ENCODE results near the gene KIF18B.

The KIF18B gene

GRCh38 chr17:44919885-44920564 lies 27.5 kb downstream of the KIF18B start:
- peak in 1 of 4 experiments; percentile 43 for DNase-seq (ENCODE audit: low read depth in 4 of 4, low spot score in 1 of 4)

GRCh38 chr17:44919411-44919810 lies 28.2 kb downstream of the KIF18B start:
- no peak for DNase-seq (ENCODE audit: low read depth in 4 of 4, low spot score in 1 of 4)

- no peak for DNase-seq (ENCODE audit: low read depth in 4 of 4, low spot score in 1 of 4)
Measured at GRCh38 chr17:44918006-44918405, 29.6 kb downstream of the KIF18B start.

GRCh38 chr17:44917456-44917855 lies 30.1 kb downstream of the KIF18B start:
- DNase-seq (ENCODE audit: low read depth in 4 of 4, low spot score in 1 of 4), result no peak

- DNase-seq (ENCODE audit: low read depth in 4 of 4, low spot score in 1 of 4), result no peak
Measured at GRCh38 chr17:44916781-44917241, 30.8 kb downstream of the KIF18B start.

- DNase-seq (ENCODE audit: low read depth in 4 of 4, low spot score in 1 of 4), result no peak
Measured at GRCh38 chr17:44915862-44916780, 31.5 kb downstream of the KIF18B start.

GRCh38 chr17:44915321-44915726 lies 32.2 kb downstream of the KIF18B start, which contains the start of gene GFAP:
Gene GFAP, minus strand, starts transcription at chr17:44915500. Its CDS starts 14 bp downstream, at chr17:44915486.
- no peak for DNase-seq (ENCODE audit: low read depth in 4 of 4, low spot score in 1 of 4)

- DNase-seq (ENCODE audit: low read depth in 4 of 4, low spot score in 1 of 4), result no peak
Measured at GRCh38 chr17:44914698-44915271, 32.8 kb downstream of the KIF18B start.

- DNase-seq (ENCODE audit: low read depth in 4 of 4, low spot score in 1 of 4), result no peak
Measured at GRCh38 chr17:44914148-44914547, 33.4 kb downstream of the KIF18B start.

GRCh38 chr17:44913676-44914075 lies 33.9 kb downstream of the KIF18B start:
- DNase-seq (ENCODE audit: low read depth in 4 of 4, low spot score in 1 of 4), result no peak

GRCh38 chr17:44912763-44913544 lies 34.6 kb downstream of the KIF18B start:
- DNase-seq (ENCODE audit: low read depth in 4 of 4, low spot score in 1 of 4), result no peak

GRCh38 chr17:44911133-44912001 lies 36.2 kb downstream of the KIF18B start:
- peak in 1 of 4 experiments; percentile 25 for DNase-seq (ENCODE audit: low read depth in 4 of 4, low spot score in 1 of 4)

- no peak for DNase-seq (ENCODE audit: low read depth in 4 of 4, low spot score in 1 of 4)
Measured at GRCh38 chr17:44910231-44911106, 37.1 kb downstream of the KIF18B start.

GRCh38 chr17:44909681-44910144 lies 37.9 kb downstream of the KIF18B start:
- no peak for DNase-seq (ENCODE audit: low read depth in 4 of 4, low spot score in 1 of 4)

GRCh38 chr17:44908761-44909326 lies 38.7 kb downstream of the KIF18B start:
- DNase-seq (ENCODE audit: low read depth in 4 of 4, low spot score in 1 of 4), result no peak

GRCh38 chr17:44907729-44908470 lies 39.7 kb downstream of the KIF18B start:
- DNase-seq (ENCODE audit: low read depth in 4 of 4, low spot score in 1 of 4), result no peak

- DNase-seq (ENCODE audit: low read depth in 4 of 4, low spot score in 1 of 4), result no peak
Measured at GRCh38 chr17:44906763-44907728, 40.5 kb downstream of the KIF18B start.

Data from stimulated activated CD4-positive, alpha-beta T cell treated with anti-CD3 and anti-CD28 coated beads, Interleukin-1b, Interleukin-23, amount 100 ng/mL, for 24 hours (primary cell).